Measurements from ENCODE around the gene LUZP1. TPM values are rescaled to one million over a fixed set of nuclear protein-coding genes. Genes with fewer than 3 reads are reported as not detected.
A peak's percentile ranks its signal among the peaks of the same experiment; 100 is the strongest.

Gene LUZP1
- total RNA-seq, 1 donor from 2014 or later: 82.2 TPM

DNA sequence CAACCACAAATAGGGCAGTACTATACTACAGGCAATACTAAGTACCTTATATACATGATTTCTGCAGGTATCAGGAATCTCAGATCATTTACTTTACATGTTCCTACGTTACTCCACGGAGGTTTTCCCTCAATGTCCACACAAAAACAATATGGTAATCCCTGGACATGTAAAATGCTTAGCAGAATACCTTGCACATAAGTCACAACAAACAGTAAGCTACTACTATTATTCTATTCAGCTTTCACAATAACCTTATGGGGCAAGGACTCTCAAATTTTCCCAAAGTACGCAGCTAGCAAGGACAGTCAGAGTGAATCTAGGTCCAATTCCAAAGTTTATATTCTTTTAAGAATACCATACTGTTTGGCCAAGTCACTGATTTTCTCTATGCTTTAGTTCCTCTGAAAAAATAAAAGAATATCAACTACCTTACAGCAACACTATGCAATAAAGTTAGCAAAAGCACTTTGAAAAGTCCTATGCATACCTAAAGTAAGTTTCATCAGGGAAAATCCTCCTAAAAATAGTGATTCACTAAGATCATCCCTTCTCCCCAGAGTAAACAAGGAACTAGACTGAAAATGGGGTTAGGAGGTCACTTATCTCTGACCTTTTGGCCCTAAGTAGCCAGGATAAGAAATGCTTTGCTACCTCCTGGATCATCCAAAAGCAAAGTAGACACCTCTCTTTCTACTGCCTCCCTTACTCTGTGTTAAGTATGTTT is 67.4 kb downstream of the LUZP1 start:
- H3K4me3 Mint-ChIP-seq (ENCODE audit: unreplicated experiment): peak overlapping the region; percentile 55
- Histone ChIP-seq H3K27me3 (ENCODE audit: insufficient read depth, low read length) (no peaks in the 10 kb centered on the region), H3K4me3 (ENCODE audit: insufficient read depth, low read depth, low read length) (no peak overlapping the region), H3K9ac (ENCODE audit: low read length) (peak overlapping the region; percentile 64), H4K20me1 (ENCODE audit: insufficient read depth, low read length) (peaks cover 31% of the 10 kb centered on the region), H3K79me2 (ENCODE audit: insufficient read depth, low read length) (peaks cover 58% of the 10 kb centered on the region), H3K36me3 (ENCODE audit: insufficient read depth, low read length) (peaks cover 6% of the 10 kb centered on the region), H2AFZ (ENCODE audit: low read depth, low read length) (no peak overlapping the region), H3K4me1 (ENCODE audit: insufficient read depth, low read length) (peaks cover 55% of the 10 kb centered on the region), H3K27ac (ENCODE audit: low read depth, low read length) (peak overlapping the region; percentile 85), H3K9me3 (ENCODE audit: insufficient read depth, low read depth, low read length) (no peaks in the 10 kb centered on the region), H3K4me2 (ENCODE audit: low read length) (peak overlapping the region; percentile 65)
- peak overlapping the region; percentile 97 for H3K27ac Mint-ChIP-seq (ENCODE audit: unreplicated experiment)
- H3K4me1 Mint-ChIP-seq (ENCODE audit: low read depth, unreplicated experiment): peaks cover 61% of the 10 kb centered on the region
- TF ChIP-seq EZH2 (IDR thresholded peaks at IDR 0.05; ENCODE audit: insufficient read depth, low read length): no peak
- TF ChIP-seq, protein P1, sequence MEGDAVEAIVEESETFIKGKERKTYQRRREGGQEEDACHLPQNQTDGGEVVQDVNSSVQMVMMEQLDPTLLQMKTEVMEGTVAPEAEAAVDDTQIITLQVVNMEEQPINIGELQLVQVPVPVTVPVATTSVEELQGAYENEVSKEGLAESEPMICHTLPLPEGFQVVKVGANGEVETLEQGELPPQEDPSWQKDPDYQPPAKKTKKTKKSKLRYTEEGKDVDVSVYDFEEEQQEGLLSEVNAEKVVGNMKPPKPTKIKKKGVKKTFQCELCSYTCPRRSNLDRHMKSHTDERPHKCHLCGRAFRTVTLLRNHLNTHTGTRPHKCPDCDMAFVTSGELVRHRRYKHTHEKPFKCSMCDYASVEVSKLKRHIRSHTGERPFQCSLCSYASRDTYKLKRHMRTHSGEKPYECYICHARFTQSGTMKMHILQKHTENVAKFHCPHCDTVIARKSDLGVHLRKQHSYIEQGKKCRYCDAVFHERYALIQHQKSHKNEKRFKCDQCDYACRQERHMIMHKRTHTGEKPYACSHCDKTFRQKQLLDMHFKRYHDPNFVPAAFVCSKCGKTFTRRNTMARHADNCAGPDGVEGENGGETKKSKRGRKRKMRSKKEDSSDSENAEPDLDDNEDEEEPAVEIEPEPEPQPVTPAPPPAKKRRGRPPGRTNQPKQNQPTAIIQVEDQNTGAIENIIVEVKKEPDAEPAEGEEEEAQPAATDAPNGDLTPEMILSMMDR (IDR thresholded peaks at IDR 0.05; ENCODE audit: insufficient read depth, low read depth, low read length): no peak
- H3K27me3 Mint-ChIP-seq (ENCODE audit: low read depth, unreplicated experiment): no peaks in the 10 kb centered on the region
- no peaks in the 10 kb centered on the region for H3K9me3 Mint-ChIP-seq (ENCODE audit: unreplicated experiment)
- DNase-seq (ENCODE audit: low read depth) (peak; percentile 36), FAIRE-seq (no peak)
- H3K36me3 Mint-ChIP-seq (ENCODE audit: low read depth, unreplicated experiment): peaks cover 6% of the 10 kb centered on the region

GRCh38 chr1:23100074-23100748 is 68.4 kb downstream of the LUZP1 start:
- H3K9me3 Mint-ChIP-seq (ENCODE audit: unreplicated experiment): no peaks in the 10 kb centered on the region
- peak overlapping the region; percentile 97 for H3K27ac Mint-ChIP-seq (ENCODE audit: unreplicated experiment)
- Histone ChIP-seq H3K27me3 (ENCODE audit: insufficient read depth, low read length) (no peaks in the 10 kb centered on the region), H3K79me2 (ENCODE audit: insufficient read depth, low read length) (peaks cover 55% of the 10 kb centered on the region), H3K4me3 (ENCODE audit: insufficient read depth, low read depth, low read length) (no peak overlapping the region), H3K9me3 (ENCODE audit: insufficient read depth, low read depth, low read length) (no peaks in the 10 kb centered on the region), H4K20me1 (ENCODE audit: insufficient read depth, low read length) (peaks cover 42% of the 10 kb centered on the region), H3K4me2 (ENCODE audit: low read length) (peak overlapping the region; percentile 65), H3K4me1 (ENCODE audit: insufficient read depth, low read length) (peaks cover 55% of the 10 kb centered on the region), H3K36me3 (ENCODE audit: insufficient read depth, low read length) (peaks cover 3% of the 10 kb centered on the region), H3K9ac (ENCODE audit: low read length) (peak overlapping the region; percentile 64), H2AFZ (ENCODE audit: low read depth, low read length) (no peak overlapping the region), H3K27ac (ENCODE audit: low read depth, low read length) (peak overlapping the region; percentile 85)
- DNase-seq (ENCODE audit: low read depth) (peak; percentile 96), FAIRE-seq (peak; percentile 97)
- TF ChIP-seq, protein P1 (IDR thresholded peaks at IDR 0.05; ENCODE audit: insufficient read depth, low read depth, low read length): no peak
- TF ChIP-seq EZH2 (IDR thresholded peaks at IDR 0.05; ENCODE audit: insufficient read depth, low read length): no peak
- H3K27me3 Mint-ChIP-seq (ENCODE audit: low read depth, unreplicated experiment): no peaks in the 10 kb centered on the region
- H3K4me3 Mint-ChIP-seq (ENCODE audit: unreplicated experiment): peak overlapping the region; percentile 75
- peaks cover 11% of the 10 kb centered on the region for H3K36me3 Mint-ChIP-seq (ENCODE audit: low read depth, unreplicated experiment)
- peaks cover 69% of the 10 kb centered on the region for H3K4me1 Mint-ChIP-seq (ENCODE audit: low read depth, unreplicated experiment)
